Fibroblast of the aortic adventitia (primary cell): ENCODE results near the gene CAST. TPM values are rescaled to one million over a fixed set of nuclear protein-coding genes. Genes with fewer than 3 reads are reported as not detected.

Source experiments
- DNase-seq: peaks from one replicate; pipeline ENCODE4 v3.0.0-alpha.2; 2010; ENCODE audit warnings: low read depth
- H3K4me3 ChIP-seq: 2 replicates; pipeline ENCODE4 v1.5.1; 2011; ENCODE audit warnings: low read depth, mild to moderate bottlenecking, control low read depth, low read length, moderate library complexity
- CTCF ChIP-seq: IDR thresholded peaks from 2 replicates; pipeline ENCODE4 v1.5.1; 2011; ENCODE audit warnings: mild to moderate bottlenecking, low read length, control low read depth, inconsistent platforms; ENCODE audit not compliant: insufficient read depth
- total RNA-seq: library from RNA; depleted of rRNA; stranded (reverse); fragments of >200 nt; gene quantifications from 2 replicates; pipeline ENCODE4 v1.2.3, GENCODE V29; 2012; ENCODE audit warnings: low replicate concordance

CAST gene
- total RNA-seq, 1 donor: 398 TPM

GRCh38 chr5:96721351-96721977 lies 59.3 kb downstream of the CAST start:
- no peak for TF ChIP-seq CTCF
- H3K4me3 ChIP-seq: no peak overlapping the region
- DNase-seq: peak; percentile 45

- H3K4me3 ChIP-seq: no peak overlapping the region
- DNase-seq: no peak
- TF ChIP-seq CTCF: no peak
Observed at GRCh38 chr5:96725257-96725656, 63.1 kb downstream of the CAST start.

GRCh38 chr5:96726802-96727201 lies 64.6 kb downstream of the CAST start:
- DNase-seq: peak; percentile 20
- TF ChIP-seq CTCF: no peak
- no peak overlapping the region for H3K4me3 ChIP-seq

- no peak for DNase-seq
- H3K4me3 ChIP-seq: no peak overlapping the region
- TF ChIP-seq CTCF: peak; percentile 37
Observed at GRCh38 chr5:96729156-96729555, 67.0 kb downstream of the CAST start.

GRCh38 chr5:96730586-96730985 lies 68.4 kb downstream of the CAST start:
- DNase-seq: no peak
- H3K4me3 ChIP-seq: no peak overlapping the region
- no peak for TF ChIP-seq CTCF

- no peak overlapping the region for H3K4me3 ChIP-seq
- DNase-seq: no peak
- TF ChIP-seq CTCF: no peak
Observed at GRCh38 chr5:96733771-96734500, 71.8 kb downstream of the CAST start.
